GM19324 (cell line): Measurements from ENCODE around the gene CPHXL.

ENCODE experiments used
- ATAC-seq: cut with Tn5 transposase; IDR thresholded peaks from one replicate; pipeline ENCODE4 v1.9.1; 2021; ENCODE audit warnings: mild to moderate bottlenecking, moderate library complexity; ENCODE audit not compliant: unreplicated experiment, low FRiP score

The CPHXL gene

GRCh38 chr16:75703306-75703705 lies 23.0 kb downstream of the CPHXL start:
- no peak for ATAC-seq

GRCh38 chr16:75702242-75702641 lies 24.0 kb downstream of the CPHXL start:
- no peak for ATAC-seq

GRCh38 chr16:75701361-75701760 lies 24.9 kb downstream of the CPHXL start, which contains the start of gene DUXB:
Gene DUXB, minus strand, starts transcription at chr16:75701461. Its CDS starts 43 bp downstream, at chr16:75701418.
- no peak for ATAC-seq

GRCh38 chr16:75697571-75697970 lies 28.7 kb downstream of the CPHXL start:
- ATAC-seq = no peak

- ATAC-seq = no peak
Observed at GRCh38 chr16:75695708-75696107, 30.6 kb downstream of the CPHXL start.

- no peak for ATAC-seq
Observed at GRCh38 chr16:75687361-75687760, 38.9 kb downstream of the CPHXL start.

GRCh38 chr16:75682308-75682707 lies 44.0 kb downstream of the CPHXL start:
- no peak for ATAC-seq

- no peak for ATAC-seq
Observed at GRCh38 chr16:75679366-75679765, 46.9 kb downstream of the CPHXL start.

- ATAC-seq = no peak
Observed at GRCh38 chr16:75676909-75677308, 49.4 kb downstream of the CPHXL start, which contains the start of gene CPHXL2. Gene CPHXL2, minus strand, starts transcription at chr16:75677009. Its CDS starts 10 bp downstream, at chr16:75676999.

GRCh38 chr16:75667503-75667902 lies 58.8 kb downstream of the CPHXL start:
- no peak for ATAC-seq
